Measurements from ENCODE around the gene PACSIN2. TPM values are rescaled to one million over a fixed set of nuclear protein-coding genes. Genes with fewer than 3 reads are reported as not detected.

PACSIN2 gene
- total and polyA plus RNA-seq, 10 of the 15 experiments (the other 5 are each of a cell fraction or from before 2014, with no cell fraction given), result 0.93 to 78.7 (median 46.8) TPM

- Histone ChIP-seq H4K20me1 (ENCODE audit: control insufficient read depth, insufficient read depth) (no peaks in the 10 kb centered on the region), H3K9ac (ENCODE audit: control insufficient read depth, insufficient read depth, low read length) (no peak overlapping the region), H3K4me3 (no peak overlapping the region), H3K36me3 (ENCODE audit: control insufficient read depth in 2 of 2, insufficient read depth in 2 of 2, low read length in 1 of 2) (0 out of 4 replicates have a peak, but pooled peaks cover 0 to 5% of the 10 kb centered on the region in 2 experiments), H3K27ac (ENCODE audit: control insufficient read depth, insufficient read depth) (no peak overlapping the region; the same call in none of the 2 replicates), H3K9me3 (replicated peaks; ENCODE audit: control insufficient read depth, insufficient read depth, low read length) (no peaks in the 10 kb centered on the region; the same call in 2 of the 3 replicates), H2AFZ (ENCODE audit: control insufficient read depth, low read depth, low read length) (no peak overlapping the region), H3K4me2 (ENCODE audit: control insufficient read depth, insufficient read depth) (peak overlapping the region; percentile 20; the same call in 1 of the 2 replicates), H3K79me2 (ENCODE audit: control insufficient read depth, insufficient read depth, low read length) (peaks cover 78% of the 10 kb centered on the region), H3K4me1 (ENCODE audit: control insufficient read depth, insufficient read depth, low read length) (peaks cover 55% of the 10 kb centered on the region), H3K27me3 (replicated peaks in 1 of 2; ENCODE audit: control insufficient read depth in 2 of 2, insufficient read depth in 2 of 2, low read length in 1 of 2) (no peaks in the 10 kb centered on the region)
- DNase-seq (ENCODE audit: low read depth, low spot score) (no peak), FAIRE-seq (no peak), ATAC-seq (no peak)
- 95% methylated on average over 5 of the region's 5 CpGs for WGBS (ENCODE audit: insufficient coverage, insufficient replicate concordance, low lambda C conversion rate, missing lambda C conversion rate)
- POLR2A ChIA-PET, result interaction anchor here (0.5 to 0.7 kb wide), 3 partner anchors 11 to 133 kb away, joined by 3 read pairs; no protein-coding TSS in a partner anchor
- CTCF ChIA-PET, result interaction anchor here (0.5 to 2.4 kb wide), 9 partner anchors 11 to 805 kb away, joined by 3 to 9 read pairs (median 3); no protein-coding TSS in a partner anchor
- SMC1A ChIA-PET (ENCODE audit: uncharacterized antibody, unreplicated experiment), result interaction anchor here (0.8 to 3.2 kb wide), 7 partner anchors 11 to 86 kb away, joined by 3 to 17 read pairs (median 6); no protein-coding TSS in a partner anchor
- intact Hi-C loops (cut with micrococcal nuclease; ENCODE audit: unreplicated experiment), result no loop called here
- no TSS peak for BruUV-seq (replicated peaks)
- in situ Hi-C loops (cut with MboI), result loop anchor here (10.0 kb wide), 1 partner anchor 1108 kb away; no protein-coding TSS in a partner anchor
- RAD21 ChIA-PET (ENCODE audit: unreplicated experiment), result interaction anchor here (0.7 to 3.0 kb wide), 5 partner anchors 14 to 107 kb away, joined by 3 to 16 read pairs (median 7); no protein-coding TSS in a partner anchor
- TF ChIP-seq EGR1 (IDR thresholded peaks at IDR 0.05; ENCODE audit: borderline replicate concordance in 1 of 2, low read depth in 2 of 2, low read length in 2 of 2) (no peak), E2F4 (IDR thresholded peaks at IDR 0.05; ENCODE audit: low read depth, low read length) (no peak), RELB (IDR thresholded peaks at IDR 0.05; ENCODE audit: low read depth) (no peak), CHD4 (IDR thresholded peaks at IDR 0.05) (no peak), E4F1 (IDR thresholded peaks at IDR 0.05; ENCODE audit: borderline replicate concordance, partially characterized antibody) (no peak), ZNF687 (IDR thresholded peaks at IDR 0.05) (no peak), SMC3 (IDR thresholded peaks at IDR 0.05; ENCODE audit: borderline replicate concordance, low read length) (no peak), WRNIP1 (IDR thresholded peaks at IDR 0.05; ENCODE audit: borderline replicate concordance, low read depth, low read length) (no peak), SREBF2 (IDR thresholded peaks at IDR 0.05; ENCODE audit: low read length) (no peak)
Observed at GRCh38 chr22:42926768-42927167, 88.2 kb downstream of the PACSIN2 start.

All from GM12878 (cell line).